ENCODE data around the gene DERA. TPM values are rescaled to one million over a fixed set of nuclear protein-coding genes. Genes with fewer than 3 reads are reported as not detected.
"Not testable (repeated sequence)": the region's sequence is repeated elsewhere in the genome, so short reads cannot be mapped to it uniquely, and the experiment has no call there.

The DERA gene
- total RNA-seq, 2 donors from 2014 or later = 33.0 to 33.7 TPM

DNA sequence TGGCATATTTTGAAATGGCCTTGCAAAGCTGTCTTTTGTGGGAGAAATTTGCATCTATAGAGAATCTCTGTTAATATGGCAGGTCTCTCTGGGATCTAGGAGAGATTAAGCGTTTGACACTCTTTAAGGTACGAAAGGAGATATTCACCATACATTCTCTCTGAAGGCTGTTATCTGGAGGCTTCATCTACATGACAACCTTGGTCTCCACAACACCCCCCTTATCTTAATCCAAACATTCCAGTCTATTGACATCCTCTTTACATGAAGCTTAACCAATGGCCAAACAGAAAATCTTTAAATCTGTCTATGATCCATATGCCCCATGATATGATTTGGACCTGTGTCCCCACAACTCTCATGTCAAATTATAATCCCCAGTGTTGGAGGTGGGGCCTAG lies 137.4 kb downstream of the DERA start:
- intact Hi-C loops (cut with DNase I) = no loop called here
- Histone ChIP-seq H3K27me3 (replicated peaks; ENCODE audit: insufficient read depth) (no peaks in the 10 kb centered on the region), H3K4me3 (no peak overlapping the region), H3K4me1 (replicated peaks) (no peaks in the 10 kb centered on the region), H3K27ac (no peak overlapping the region), H3K36me3 (no peaks in the 10 kb centered on the region), H3K9me3 (no peaks in the 10 kb centered on the region)
- no peak for TF ChIP-seq POLR2A (IDR thresholded peaks at IDR 0.05)
- TF ChIP-seq POLR2AphosphoS5 (IDR thresholded peaks at IDR 0.05) = no peak
- TF ChIP-seq, protein P1, sequence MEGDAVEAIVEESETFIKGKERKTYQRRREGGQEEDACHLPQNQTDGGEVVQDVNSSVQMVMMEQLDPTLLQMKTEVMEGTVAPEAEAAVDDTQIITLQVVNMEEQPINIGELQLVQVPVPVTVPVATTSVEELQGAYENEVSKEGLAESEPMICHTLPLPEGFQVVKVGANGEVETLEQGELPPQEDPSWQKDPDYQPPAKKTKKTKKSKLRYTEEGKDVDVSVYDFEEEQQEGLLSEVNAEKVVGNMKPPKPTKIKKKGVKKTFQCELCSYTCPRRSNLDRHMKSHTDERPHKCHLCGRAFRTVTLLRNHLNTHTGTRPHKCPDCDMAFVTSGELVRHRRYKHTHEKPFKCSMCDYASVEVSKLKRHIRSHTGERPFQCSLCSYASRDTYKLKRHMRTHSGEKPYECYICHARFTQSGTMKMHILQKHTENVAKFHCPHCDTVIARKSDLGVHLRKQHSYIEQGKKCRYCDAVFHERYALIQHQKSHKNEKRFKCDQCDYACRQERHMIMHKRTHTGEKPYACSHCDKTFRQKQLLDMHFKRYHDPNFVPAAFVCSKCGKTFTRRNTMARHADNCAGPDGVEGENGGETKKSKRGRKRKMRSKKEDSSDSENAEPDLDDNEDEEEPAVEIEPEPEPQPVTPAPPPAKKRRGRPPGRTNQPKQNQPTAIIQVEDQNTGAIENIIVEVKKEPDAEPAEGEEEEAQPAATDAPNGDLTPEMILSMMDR (IDR thresholded peaks at IDR 0.05) = no peak
- 91% methylated on average over 2 of the region's 2 CpGs for WGBS
- DNase-seq (ENCODE audit: low spot score) = no peak

DNA sequence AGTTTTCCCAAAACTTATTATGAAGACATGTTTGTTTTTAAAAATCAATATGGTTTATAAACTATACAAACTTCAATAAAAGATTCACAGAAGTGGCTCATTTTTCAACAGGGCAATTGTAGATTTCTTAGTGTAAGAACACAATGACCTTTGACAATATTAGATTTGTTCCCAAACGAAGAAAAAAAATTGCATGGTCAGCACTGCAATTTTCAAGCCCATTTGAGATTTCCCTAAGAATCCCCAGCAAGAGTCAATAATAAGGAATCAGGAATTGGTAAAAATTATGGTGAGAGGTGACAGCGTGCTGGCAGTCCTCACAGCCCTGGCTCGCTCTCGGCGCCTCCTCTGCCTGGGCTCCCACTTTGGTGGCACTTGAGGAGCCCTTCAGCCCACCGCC lies 145.8 kb downstream of the DERA start:
- no peaks in the 10 kb centered on the region for H3K36me3 ChIP-seq
- no peaks in the 10 kb centered on the region for H3K9me3 ChIP-seq
- no peaks in the 10 kb centered on the region for H3K27me3 ChIP-seq (replicated peaks; ENCODE audit: insufficient read depth)
- TF ChIP-seq POLR2AphosphoS5 (IDR thresholded peaks at IDR 0.05) = no peak
- TF ChIP-seq, protein P1 (IDR thresholded peaks at IDR 0.05) = no peak
- no peak for TF ChIP-seq POLR2A (IDR thresholded peaks at IDR 0.05)
- no peak overlapping the region for H3K27ac ChIP-seq
- no peaks in the 10 kb centered on the region for H3K4me1 ChIP-seq (replicated peaks)
- WGBS = 91% methylated on average over 6 of the region's 6 CpGs
- intact Hi-C loops (cut with DNase I) = no loop called here
- no peak for DNase-seq (ENCODE audit: low spot score)
- no peak overlapping the region for H3K4me3 ChIP-seq

DNA sequence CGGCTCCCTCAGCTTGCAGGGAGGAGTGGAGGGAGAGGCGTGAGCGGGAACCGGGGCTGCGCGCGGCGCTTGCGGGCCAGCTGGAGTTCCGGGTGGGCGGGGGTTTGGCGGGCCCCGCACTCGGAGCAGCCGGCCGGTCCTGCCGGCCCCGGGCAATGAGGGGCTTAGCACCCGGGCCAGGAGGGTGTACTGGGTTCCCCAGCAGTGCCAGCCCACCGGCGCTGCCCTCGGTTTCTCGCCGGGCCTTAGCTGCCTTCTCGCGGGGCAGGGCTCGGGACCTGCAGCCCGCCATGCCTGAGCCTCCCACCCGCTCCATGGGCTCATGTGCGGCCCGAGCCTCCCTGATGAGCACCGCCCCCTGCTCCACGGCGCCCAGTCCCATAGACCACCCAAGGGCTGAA lies 146.2 kb downstream of the DERA start:
- H3K27ac ChIP-seq; intact Hi-C loops (cut with DNase I); H3K27me3 ChIP-seq (replicated peaks; ENCODE audit: insufficient read depth); H3K4me1 ChIP-seq (replicated peaks); H3K36me3 ChIP-seq; DNase-seq (ENCODE audit: low spot score); H3K4me3 ChIP-seq; H3K9me3 ChIP-seq: not testable (repeated sequence)
- WGBS = 96% methylated on average over 25 of the region's 34 CpGs

DNA sequence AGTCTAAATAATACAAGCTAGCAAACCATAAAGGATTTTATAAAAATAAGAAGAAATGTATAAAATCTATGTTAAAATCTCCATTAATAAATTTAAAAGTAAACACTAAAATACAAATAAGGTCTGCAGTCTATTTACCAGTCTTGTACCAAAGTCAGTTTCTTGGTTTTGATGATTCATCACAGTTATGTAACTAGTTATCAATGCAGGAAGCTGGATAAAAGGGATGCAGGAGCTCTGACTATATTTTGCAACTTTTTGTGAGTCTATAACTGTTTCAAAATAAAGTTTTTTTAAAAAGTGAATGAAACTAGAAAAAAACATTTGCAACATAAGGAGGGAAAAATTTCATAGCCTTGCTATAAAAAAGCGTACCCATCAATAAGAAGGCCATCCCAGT lies 151.5 kb downstream of the DERA start:
- no peak overlapping the region for H3K4me3 ChIP-seq
- H3K36me3 ChIP-seq = no peaks in the 10 kb centered on the region
- no peaks in the 10 kb centered on the region for H3K27me3 ChIP-seq (replicated peaks; ENCODE audit: insufficient read depth)
- H3K27ac ChIP-seq = no peak overlapping the region
- TF ChIP-seq POLR2AphosphoS5 (IDR thresholded peaks at IDR 0.05) = no peak
- no peak for TF ChIP-seq POLR2A (IDR thresholded peaks at IDR 0.05)
- TF ChIP-seq, protein P1 (IDR thresholded peaks at IDR 0.05) = no peak
- H3K4me1 ChIP-seq (replicated peaks) = no peaks in the 10 kb centered on the region
- intact Hi-C loops (cut with DNase I) = no loop called here
- 97% methylated on average over 1 of the region's 1 CpG for WGBS
- DNase-seq (ENCODE audit: low spot score) = no peak
- H3K9me3 ChIP-seq = no peaks in the 10 kb centered on the region

DNA sequence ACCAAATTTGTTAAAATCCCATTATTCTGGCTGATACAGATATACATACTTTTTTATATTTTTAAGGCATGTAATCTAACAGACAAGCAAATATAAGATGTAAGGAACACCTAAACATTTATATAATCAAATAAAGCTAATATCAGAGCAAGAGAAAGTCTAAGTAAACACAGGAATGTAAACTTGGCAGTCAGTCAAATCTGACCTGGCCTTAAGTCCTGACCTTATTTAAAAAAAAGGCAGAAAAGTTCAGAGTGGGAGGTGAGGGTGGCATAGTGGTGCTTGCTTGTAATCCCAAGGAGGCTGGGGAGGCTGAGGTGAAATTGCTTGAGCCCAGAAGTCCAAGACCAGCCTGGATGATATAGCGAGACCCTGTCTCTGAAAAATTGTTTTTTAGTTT lies 152.6 kb downstream of the DERA start:
- no peak for TF ChIP-seq POLR2A (IDR thresholded peaks at IDR 0.05)
- TF ChIP-seq POLR2AphosphoS5 (IDR thresholded peaks at IDR 0.05) = no peak
- TF ChIP-seq, protein P1 (IDR thresholded peaks at IDR 0.05) = no peak
- Histone ChIP-seq H3K27me3 (replicated peaks; ENCODE audit: insufficient read depth) (no peaks in the 10 kb centered on the region), H3K36me3 (no peaks in the 10 kb centered on the region), H3K4me1 (replicated peaks) (no peaks in the 10 kb centered on the region), H3K27ac (no peak overlapping the region), H3K4me3 (no peak overlapping the region), H3K9me3 (no peaks in the 10 kb centered on the region)
- no peak for DNase-seq (ENCODE audit: low spot score)
- intact Hi-C loops (cut with DNase I) = no loop called here
- 96% methylated on average over 1 of the region's 1 CpG for WGBS
